Stimulated activated CD8-positive, alpha-beta memory T cell treated with anti-CD3 and anti-CD28 coated beads, Interleukin-7, amount 100 ng/mL, for 1 hour (primary cell): Measurements from ENCODE around the gene LRCH1.
"Not testable (repeated sequence)": the region's sequence is repeated elsewhere in the genome, so short reads cannot be mapped to it uniquely, and the experiment has no call there.

ENCODE experiments used
- DNase-seq, 2 donors: peaks; one replicate each; pipeline ENCODE4 v3.0.0-alpha.2; 2020; ENCODE audit warnings: low read depth in 2 of 2

The LRCH1 gene

GRCh38 chr13:46552889-46553520, at the start of gene LRCH1:
Gene LRCH1, plus strand, starts transcription at chr13:46553170. Its CDS starts 227 bp downstream, at chr13:46553397.
- peak; percentile 64 to 75 for DNase-seq

GRCh38 chr13:46504036-46504435, 48.9 kb upstream of the LRCH1 start:
- no peak for DNase-seq

GRCh38 chr13:46507981-46508380, 45.0 kb upstream of the LRCH1 start:
- DNase-seq: no peak

- DNase-seq: no peak
Measured at GRCh38 chr13:46509981-46510380, 43.0 kb upstream of the LRCH1 start.

- DNase-seq: no peak
Measured at GRCh38 chr13:46515803-46516202, 37.2 kb upstream of the LRCH1 start.

GRCh38 chr13:46516599-46517338, 36.2 kb upstream of the LRCH1 start:
- DNase-seq: no peak

- DNase-seq: not testable (repeated sequence)
Measured at GRCh38 chr13:46517748-46518147, 35.2 kb upstream of the LRCH1 start.

GRCh38 chr13:46519182-46519581, 33.8 kb upstream of the LRCH1 start:
- DNase-seq: no peak

- DNase-seq: no peak
Measured at GRCh38 chr13:46520166-46520565, 32.8 kb upstream of the LRCH1 start.

- DNase-seq: no peak
Measured at GRCh38 chr13:46521486-46521885, 31.5 kb upstream of the LRCH1 start.

GRCh38 chr13:46521921-46522747, 30.8 kb upstream of the LRCH1 start:
- DNase-seq: no peak

- no peak for DNase-seq
Measured at GRCh38 chr13:46522748-46523030, 30.3 kb upstream of the LRCH1 start.

- no peak for DNase-seq
Measured at GRCh38 chr13:46523972-46524752, 28.8 kb upstream of the LRCH1 start.

- DNase-seq: no peak
Measured at GRCh38 chr13:46526100-46526735, 26.8 kb upstream of the LRCH1 start.

GRCh38 chr13:46526740-46527139, 26.2 kb upstream of the LRCH1 start:
- DNase-seq: no peak

- no peak for DNase-seq
Measured at GRCh38 chr13:46527237-46527636, 25.7 kb upstream of the LRCH1 start.

- no peak for DNase-seq
Measured at GRCh38 chr13:46529216-46529919, 23.6 kb upstream of the LRCH1 start.

- no peak for DNase-seq
Measured at GRCh38 chr13:46530084-46530935, 22.7 kb upstream of the LRCH1 start.

- DNase-seq: no peak
Measured at GRCh38 chr13:46531953-46532352, 21.0 kb upstream of the LRCH1 start.

- DNase-seq: no peak
Measured at GRCh38 chr13:46535002-46535401, 18.0 kb upstream of the LRCH1 start.
